ENCODE data around the gene SAFB. TPM values are rescaled to one million over a fixed set of nuclear protein-coding genes. Genes with fewer than 3 reads are reported as not detected.
"Not testable (repeated sequence)": the region's sequence is repeated elsewhere in the genome, so short reads cannot be mapped to it uniquely, and the experiment has no call there.

SAFB gene
- total RNA-seq, 2 experiments from 2014 or later, result 134 to 152 TPM

DNA sequence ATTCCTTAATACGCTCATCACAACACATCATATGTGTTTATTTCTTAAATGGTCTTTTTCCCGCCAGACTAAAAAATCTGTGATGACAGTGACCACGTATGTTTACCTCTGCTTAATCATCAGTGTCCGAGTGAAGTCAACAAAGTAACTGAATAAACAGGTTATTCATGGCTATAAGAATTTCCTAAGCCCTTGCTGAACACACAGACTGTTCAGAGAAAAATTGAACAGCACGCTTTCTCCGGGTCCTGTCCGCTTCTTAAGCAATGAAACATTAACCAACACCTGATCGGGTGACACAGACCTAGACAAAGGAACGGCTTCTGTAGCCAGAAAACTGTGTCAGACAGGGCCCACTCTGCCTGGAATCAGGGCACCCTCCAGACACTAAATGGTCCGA is 14.6 kb upstream of the SAFB start:
- no peaks in the 10 kb centered on the region for H3K9me3 Mint-ChIP-seq (ENCODE audit: low read depth)

GRCh38 chr19:5608766-5609165 is 14.1 kb upstream of the SAFB start:
- not testable (repeated sequence) for H3K4me1 Mint-ChIP-seq; H3K27me3 Mint-ChIP-seq; ATAC-seq; H3K9me3 Mint-ChIP-seq (ENCODE audit: low read depth); H3K4me3 Mint-ChIP-seq; H3K27ac Mint-ChIP-seq; DNase-seq
- peaks cover 73% of the 10 kb centered on the region for H3K36me3 Mint-ChIP-seq
- CTCF ChIA-PET, result interaction anchor here (0.7 kb wide), 2 partner anchors 36 to 937 kb away, joined by 4 to 5 read pairs; no protein-coding TSS in a partner anchor

More for the DNA sequence above, 14.6 kb upstream of the SAFB start:
- Mint-ChIP-seq H3K27ac (no peak overlapping the region), H3K27me3 (no peaks in the 10 kb centered on the region), H3K4me1 (peaks cover 3% of the 10 kb centered on the region), H3K4me3 (no peak overlapping the region), H3K36me3 (peaks cover 73% of the 10 kb centered on the region)
- no peak for DNase-seq
- no peak for ATAC-seq
- CTCF ChIA-PET, result no interaction called here

DNA sequence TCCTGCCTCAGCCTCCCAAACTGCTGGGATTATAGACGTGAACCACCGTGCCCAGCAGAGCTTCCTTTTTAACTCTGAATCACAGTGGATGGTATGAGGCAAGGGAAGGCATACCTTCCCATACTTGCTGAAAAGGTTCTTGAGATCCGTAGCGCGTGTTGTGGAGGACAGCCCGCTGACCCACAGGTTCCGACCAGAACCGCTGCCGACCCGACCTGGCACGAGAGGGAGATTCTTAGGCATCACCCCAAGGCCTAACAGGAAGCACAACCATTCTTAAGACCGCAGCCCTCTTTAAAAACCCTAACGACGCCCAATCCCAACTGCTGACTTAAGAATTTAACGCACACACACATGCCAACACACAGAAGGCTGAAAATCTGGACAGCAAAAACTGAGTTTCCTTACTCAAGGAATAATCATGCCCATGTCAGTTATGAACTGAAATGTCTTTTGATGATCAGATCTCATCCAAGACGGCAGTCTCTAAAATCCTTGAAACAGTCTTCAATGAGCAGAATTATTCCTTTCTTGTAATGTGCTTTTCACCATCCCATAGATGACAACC is 12.9 kb upstream of the SAFB start:
- DNase-seq, result no peak
- Mint-ChIP-seq H3K4me1 (peaks cover 3% of the 10 kb centered on the region), H3K27ac (no peak overlapping the region), H3K36me3 (peaks cover 73% of the 10 kb centered on the region), H3K9me3 (ENCODE audit: low read depth) (no peaks in the 10 kb centered on the region), H3K4me3 (no peak overlapping the region), H3K27me3 (no peaks in the 10 kb centered on the region)
- no peak for ATAC-seq
- CTCF ChIA-PET, result interaction anchor here (0.6 kb wide), 1 partner anchor 79 kb away, joined by 3 read pairs; no protein-coding TSS in a partner anchor

DNA sequence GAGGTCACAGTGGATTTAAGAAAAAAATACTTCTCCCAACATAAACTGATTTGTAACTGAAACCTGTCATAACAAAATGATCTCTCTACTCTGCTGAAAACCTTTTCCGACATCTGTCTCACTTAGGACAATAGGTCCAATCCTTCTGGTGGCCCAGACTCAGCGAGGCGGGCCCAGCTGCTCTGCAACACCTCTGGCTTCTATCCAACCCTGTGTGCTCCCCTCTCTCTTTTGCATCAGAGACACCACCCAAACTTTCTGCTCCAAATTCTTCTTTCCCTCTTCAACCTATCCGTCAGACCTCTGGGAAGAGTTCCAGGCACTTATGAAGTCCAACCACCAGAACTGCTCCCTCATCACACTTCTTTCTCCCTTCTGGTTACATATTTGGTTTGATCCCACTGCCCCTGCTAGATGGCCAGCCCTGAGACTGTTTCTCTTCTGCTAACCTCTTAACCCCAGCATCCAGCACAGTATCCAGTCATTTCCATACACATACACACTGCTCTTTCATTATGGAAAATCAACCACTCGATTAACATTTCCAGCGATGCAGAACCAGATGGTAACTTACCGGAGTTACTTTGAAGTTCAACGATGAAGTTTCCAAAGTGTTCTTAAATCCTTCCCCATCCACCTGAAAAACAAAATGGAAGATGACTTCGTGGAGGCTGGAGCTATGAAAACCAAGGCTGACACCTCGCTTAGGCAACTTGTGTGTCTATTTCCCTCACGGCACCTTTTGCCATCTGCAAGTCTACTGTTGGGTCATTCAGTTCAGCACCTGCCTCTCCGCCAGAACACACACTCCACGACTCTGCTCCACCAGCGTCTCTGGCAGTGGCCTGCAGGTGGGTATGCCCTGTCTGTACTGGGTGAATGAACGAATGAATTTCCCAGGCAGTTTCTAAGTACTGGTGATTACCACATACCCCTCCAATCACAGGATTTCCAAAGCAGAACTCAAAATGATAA is 9.7 kb upstream of the SAFB start:
- ATAC-seq (no peak), DNase-seq (no peak)
- Mint-ChIP-seq H3K9me3 (ENCODE audit: low read depth) (no peaks in the 10 kb centered on the region), H3K4me3 (no peak overlapping the region), H3K4me1 (peaks cover 5% of the 10 kb centered on the region), H3K27me3 (no peaks in the 10 kb centered on the region), H3K27ac (no peak overlapping the region), H3K36me3 (peaks cover 69% of the 10 kb centered on the region)
- CTCF ChIA-PET, result no interaction called here

DNA sequence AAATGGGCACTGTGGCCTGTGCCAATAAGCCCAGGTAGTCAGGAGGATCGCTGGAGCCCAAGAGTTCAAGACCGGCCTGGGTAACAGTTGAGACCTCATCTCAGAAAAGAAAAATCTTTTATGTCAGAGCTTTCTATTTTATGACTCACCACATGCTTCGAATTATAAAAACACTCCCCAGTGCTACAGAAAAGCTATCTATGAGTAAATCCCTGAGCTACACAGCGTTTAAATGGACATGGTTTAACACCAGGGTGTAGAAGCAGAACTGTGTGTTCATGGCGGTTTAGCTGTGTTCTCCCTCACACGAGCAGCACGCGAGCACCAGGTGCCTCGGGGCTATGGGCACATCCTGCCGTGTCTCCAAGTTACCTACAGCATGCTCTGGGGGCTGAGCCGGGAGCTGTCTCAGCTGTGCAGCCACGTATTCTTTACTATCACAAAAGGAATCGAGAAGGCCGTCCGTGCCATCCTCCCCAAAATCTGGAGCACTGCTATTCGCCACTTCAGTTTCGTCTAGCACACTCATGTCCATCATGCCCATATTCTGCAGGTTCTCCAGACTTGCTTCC is 7.0 kb upstream of the SAFB start:
- H3K27ac Mint-ChIP-seq, result no peak overlapping the region
- H3K4me1 Mint-ChIP-seq, result peaks cover 30% of the 10 kb centered on the region

GRCh38 chr19:5617080-5617479 is 5.8 kb upstream of the SAFB start:
- no peak overlapping the region for H3K27ac Mint-ChIP-seq
- CTCF ChIA-PET, result no interaction called here
- peaks cover 35% of the 10 kb centered on the region for H3K4me1 Mint-ChIP-seq

More for the DNA sequence above, 7.0 kb upstream of the SAFB start:
- H3K36me3 Mint-ChIP-seq, result peaks cover 66% of the 10 kb centered on the region
- H3K27me3 Mint-ChIP-seq, result no peaks in the 10 kb centered on the region
- DNase-seq (no peak), ATAC-seq (no peak)
- no peaks in the 10 kb centered on the region for H3K9me3 Mint-ChIP-seq (ENCODE audit: low read depth)
- CTCF ChIA-PET, result interaction anchor here (1.3 kb wide), 1 partner anchor 71 kb away, joined by 3 read pairs; no protein-coding TSS in a partner anchor
- H3K4me3 Mint-ChIP-seq, result no peak overlapping the region

GRCh38 chr19:5618591-5618990 is 4.3 kb upstream of the SAFB start:
- peaks cover 35% of the 10 kb centered on the region for H3K4me1 Mint-ChIP-seq
- DNase-seq (no peak), ATAC-seq (no peak)
- CTCF ChIA-PET, result no interaction called here
- H3K4me3 Mint-ChIP-seq, result no peak overlapping the region
- peaks cover 5% of the 10 kb centered on the region for H3K27me3 Mint-ChIP-seq
- H3K27ac Mint-ChIP-seq, result no peak overlapping the region
- peaks cover 60% of the 10 kb centered on the region for H3K36me3 Mint-ChIP-seq
- H3K9me3 Mint-ChIP-seq (ENCODE audit: low read depth), result no peaks in the 10 kb centered on the region

More at GRCh38 chr19:5617080-5617479, 5.8 kb upstream of the SAFB start:
- Mint-ChIP-seq H3K36me3 (peaks cover 68% of the 10 kb centered on the region), H3K4me3 (no peak overlapping the region), H3K27me3 (no peaks in the 10 kb centered on the region), H3K9me3 (ENCODE audit: low read depth) (no peaks in the 10 kb centered on the region)
- ATAC-seq (no peak), DNase-seq (no peak)

- Mint-ChIP-seq H3K9me3 (ENCODE audit: low read depth) (no peaks in the 10 kb centered on the region), H3K27me3 (peaks cover 5% of the 10 kb centered on the region), H3K4me3 (peak overlapping the region; percentile 99), H3K36me3 (peaks cover 57% of the 10 kb centered on the region), H3K27ac (peak overlapping the region; percentile 58), H3K4me1 (peaks cover 41% of the 10 kb centered on the region)
- ATAC-seq (no peak), DNase-seq (no peak)
- CTCF ChIA-PET, result interaction anchor here (3.9 kb wide), 1 partner anchor 67 kb away, joined by 21 read pairs; no protein-coding TSS in a partner anchor
Observed at GRCh38 chr19:5619946-5620345, 2.9 kb upstream of the SAFB start.

DNA sequence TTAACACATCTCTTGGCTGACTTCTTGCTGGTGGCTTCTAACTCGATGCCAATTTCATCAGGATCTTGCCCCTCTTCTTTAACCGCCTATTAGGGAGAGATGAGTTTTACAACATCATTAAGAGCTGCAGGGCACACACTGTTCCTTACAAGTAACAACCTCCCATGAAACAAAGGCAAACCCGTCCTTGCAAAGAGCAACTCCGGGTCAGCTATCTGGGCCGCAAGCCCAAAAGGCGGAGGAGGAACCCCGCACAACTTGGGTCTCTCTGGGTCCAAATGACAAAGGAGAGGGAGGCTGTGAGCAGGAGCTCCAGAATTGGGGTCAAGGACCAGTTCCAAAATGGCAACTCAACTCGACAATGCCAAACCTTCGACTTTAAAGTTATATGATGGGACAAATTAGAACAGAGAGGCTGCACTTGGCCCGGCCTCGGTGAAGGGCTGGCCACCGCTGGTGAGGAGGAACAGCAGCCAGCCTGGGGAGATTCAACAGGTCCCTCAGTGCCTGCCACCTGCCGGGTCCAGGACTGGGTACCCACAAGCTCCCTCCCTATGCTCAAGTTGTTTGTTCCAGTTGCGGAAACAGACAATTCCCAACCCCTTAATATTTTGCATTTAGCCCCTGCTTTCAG is 1.5 kb upstream of the SAFB start:
- Mint-ChIP-seq H3K36me3 (peaks cover 58% of the 10 kb centered on the region), H3K27me3 (peaks cover 5% of the 10 kb centered on the region), H3K4me1 (peaks cover 56% of the 10 kb centered on the region), H3K4me3 (peak overlapping the region; percentile 99), H3K27ac (peak overlapping the region; percentile 100), H3K9me3 (ENCODE audit: low read depth) (no peaks in the 10 kb centered on the region)
- CTCF ChIA-PET, result interaction anchor here (0.6 to 4.4 kb wide), 4 partner anchors 65 to 99 kb away, joined by 3 to 21 read pairs (median 15); partner anchors contain the start of genes CATSPERD, LONP1 and RPL36
- no peak for DNase-seq
- ATAC-seq, result no peak

DNA sequence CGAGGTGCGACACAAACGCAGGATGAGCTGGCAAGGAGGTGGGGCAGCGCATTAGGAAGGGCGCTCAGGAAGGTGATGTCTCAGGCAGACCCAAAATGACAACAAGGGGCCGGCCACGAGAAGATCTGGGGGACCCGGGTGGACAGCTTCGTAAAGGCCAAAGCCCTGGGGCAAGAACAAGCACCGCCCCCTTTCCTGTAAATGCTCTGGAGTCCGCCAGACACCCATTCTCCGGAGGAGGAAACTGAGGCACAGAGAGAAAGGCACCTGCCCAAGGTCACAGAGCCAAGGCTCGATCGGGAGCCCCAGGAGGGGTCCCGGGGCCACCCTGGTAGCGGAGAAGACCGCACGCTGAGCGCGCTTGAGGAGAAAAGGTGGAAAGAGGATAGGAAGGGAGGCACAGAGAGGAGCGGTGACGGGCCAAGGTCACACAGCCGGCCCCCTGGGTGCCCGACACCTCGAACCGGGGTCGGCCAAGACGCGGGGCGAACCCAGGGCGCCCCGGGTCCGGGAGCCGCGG is 878 bp upstream of the SAFB start:
- ATAC-seq (no peak), DNase-seq (peak; percentile 59)
- Mint-ChIP-seq H3K27ac (peak overlapping the region; percentile 100), H3K36me3 (peaks cover 60% of the 10 kb centered on the region), H3K9me3 (ENCODE audit: low read depth) (no peaks in the 10 kb centered on the region), H3K4me1 (peaks cover 61% of the 10 kb centered on the region), H3K27me3 (peaks cover 5% of the 10 kb centered on the region), H3K4me3 (peak overlapping the region; percentile 99)
- CTCF ChIA-PET, result interaction anchor here (0.8 to 4.4 kb wide), 6 partner anchors 13 to 182 kb away, joined by 3 to 21 read pairs (median 8); partner anchors contain the start of genes CATSPERD, LONP1 and RPL36

DNA sequence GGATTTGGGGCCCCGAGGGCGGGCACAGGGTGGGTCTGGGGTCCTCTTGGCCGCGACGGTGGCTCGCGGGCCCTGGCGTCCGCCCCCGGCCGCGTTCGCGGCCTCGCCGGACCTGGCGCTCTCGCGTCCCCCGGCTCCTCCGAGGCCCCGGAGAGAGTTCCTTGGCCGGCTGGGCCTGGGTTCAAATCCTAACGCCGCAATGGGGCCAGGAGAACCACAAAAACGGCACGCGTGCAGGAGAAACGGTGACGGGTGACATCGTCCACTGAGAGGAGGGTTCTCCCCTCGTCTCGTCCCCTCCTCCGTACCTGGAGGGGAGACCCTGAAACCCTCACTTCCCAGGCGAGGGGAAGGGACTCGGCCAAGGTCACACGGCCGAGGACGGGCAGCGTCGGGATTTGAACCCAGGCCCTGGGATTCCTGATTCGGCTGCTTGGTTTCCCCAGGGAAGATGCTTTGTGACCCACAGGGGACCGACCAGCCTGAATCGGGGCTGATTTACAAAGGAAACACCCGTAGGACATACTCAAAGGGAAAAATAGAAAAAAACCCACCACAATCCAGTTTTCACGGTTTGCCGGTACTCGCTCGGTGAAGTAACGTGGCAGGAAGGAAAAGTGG is 624 bp downstream of the SAFB start:
- no peak for ATAC-seq
- CTCF ChIA-PET, result interaction anchor here (1.3 to 4.4 kb wide), 5 partner anchors 10 to 180 kb away, joined by 3 to 21 read pairs (median 5); partner anchors contain the start of gene RPL36
- Mint-ChIP-seq H3K27me3 (peaks cover 5% of the 10 kb centered on the region), H3K4me3 (peak overlapping the region; percentile 99), H3K36me3 (peaks cover 65% of the 10 kb centered on the region), H3K27ac (peak overlapping the region; percentile 100), H3K9me3 (ENCODE audit: low read depth) (no peaks in the 10 kb centered on the region), H3K4me1 (peaks cover 65% of the 10 kb centered on the region)
- DNase-seq, result peak; percentile 56

DNA sequence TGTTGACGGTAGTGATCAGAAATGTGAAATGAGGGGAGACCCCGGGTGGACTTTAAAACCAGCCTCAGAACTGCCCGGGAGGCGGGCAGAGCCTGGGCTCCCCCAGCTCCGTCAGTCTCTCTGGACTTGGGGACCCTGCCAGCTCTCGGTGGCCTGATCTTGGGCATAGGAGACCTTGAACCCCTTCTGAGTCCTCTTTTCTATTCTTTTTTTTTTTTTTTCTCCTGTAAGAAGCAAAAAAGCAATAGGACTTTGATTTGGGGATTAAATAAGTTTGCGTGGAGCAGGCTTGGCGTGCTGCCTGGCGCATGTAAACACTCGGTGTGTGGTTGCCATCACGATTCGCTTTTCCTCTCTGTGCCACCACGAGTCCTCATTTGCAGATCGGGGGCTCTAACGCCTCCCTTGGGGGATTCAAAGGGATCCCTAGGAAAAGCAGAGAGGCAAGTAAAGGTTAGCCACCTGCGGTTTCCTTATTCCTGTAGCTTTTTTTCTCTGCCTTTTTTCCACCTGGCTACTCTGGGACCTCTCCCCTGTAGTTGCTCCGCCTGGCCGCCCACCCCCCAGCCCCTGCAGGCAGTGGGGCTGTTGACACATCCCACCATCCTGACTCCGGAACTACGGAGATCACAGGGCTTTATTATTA is 1.3 kb downstream of the SAFB start:
- H3K36me3 Mint-ChIP-seq, result peaks cover 66% of the 10 kb centered on the region
- DNase-seq, result peak; percentile 47
- CTCF ChIA-PET, result interaction anchor here (0.7 to 4.4 kb wide), 4 partner anchors 10 to 65 kb away, joined by 3 to 20 read pairs (median 4); partner anchors contain the start of gene RPL36
- no peaks in the 10 kb centered on the region for H3K9me3 Mint-ChIP-seq (ENCODE audit: low read depth)
- ATAC-seq, result no peak
- H3K27ac Mint-ChIP-seq, result peak overlapping the region; percentile 100
- peaks cover 5% of the 10 kb centered on the region for H3K27me3 Mint-ChIP-seq
- peaks cover 65% of the 10 kb centered on the region for H3K4me1 Mint-ChIP-seq
- H3K4me3 Mint-ChIP-seq, result peak overlapping the region; percentile 99
